SK-N-SH (cell line): ENCODE results near the gene PLVAP. TPM values are rescaled to one million over a fixed set of nuclear protein-coding genes. Genes with fewer than 3 reads are reported as not detected.

Experiments
- CTCF ChIA-PET: fragments of 300-600, 350-600 bp; formaldehyde crosslinking; extraction: SDS; loops from one replicate; lab custom pipeline; 2021; lab: Yijun Ruan, JAX
- POLR2A ChIA-PET: fragments of 350-600 bp; sonication (Branson Sonifier 250); formaldehyde crosslinking; extraction: SDS; loops from one replicate; lab custom pipeline; 2020; ENCODE audit warnings: antibody characterized with exemption, inconsistent platforms; lab: Yijun Ruan, JAX
- DNase-seq: peaks from one replicate; pipeline ENCODE4 v3.0.0; 2012
- H2AFZ ChIP-seq: fragments of 200-600 bp; sonication (generic); 2 replicates; pipeline ENCODE4 v1.8.1; 2016; ENCODE audit warnings: antibody characterized with exemption, mild to moderate bottlenecking, low read depth
- H3F3A ChIP-seq: fragments of 200-600 bp; sonication (generic); replicated peaks from 2 replicates; pipeline ENCODE3; 2016; ENCODE audit warnings: antibody characterized with exemption, mild to moderate bottlenecking; ENCODE audit not compliant: insufficient read depth
- H3K27ac ChIP-seq, 2 experiments: fragments of 200-500 bp in 1 of 2; fragments of 200-600 bp in 1 of 2; sonication (Bioruptor generic) in 1 of 2; sonication (generic), shearing (Covaris generic) in 1 of 2; 2 replicates each; pipeline versions ENCODE4 v1.5.1 to v1.6.1; 2014 to 2016; ENCODE audit warnings: low read depth in 2 of 2, inconsistent platforms in 1 of 2, low read length in 1 of 2, mild to moderate bottlenecking in 1 of 2, mixed read lengths in 1 of 2
- H3K27me3 ChIP-seq: fragments of 200-600 bp; sonication (generic), shearing (Covaris generic); 2 replicates; pipeline ENCODE4 v1.6.1; 2016; ENCODE audit warnings: mixed run types; ENCODE audit not compliant: insufficient read depth
- H3K36me3 ChIP-seq, 2 experiments: fragments of 200-500 bp in 1 of 2; fragments of 200-600 bp in 1 of 2; sonication (Bioruptor generic) in 1 of 2; sonication (generic) in 1 of 2; replicated peaks in 1 of 2; 2 replicates each; pipeline versions ENCODE3 to v1.5.1; 2014 to 2016; ENCODE audit warnings: low read length in 1 of 2, mild to moderate bottlenecking in 1 of 2; ENCODE audit not compliant: insufficient read depth in 2 of 2, control insufficient read depth in 1 of 2
- H3K4me1 ChIP-seq, 2 experiments: fragments of 200-500 bp in 1 of 2; fragments of 200-600 bp in 1 of 2; sonication (Bioruptor generic) in 1 of 2; sonication (generic), shearing (Covaris generic) in 1 of 2; 2 replicates each; pipeline versions ENCODE4 v1.5.1 to v1.6.1; 2014 to 2016; ENCODE audit warnings: low read depth in 1 of 2, low read length in 1 of 2, mixed run types in 1 of 2; ENCODE audit not compliant: insufficient read depth in 2 of 2, control insufficient read depth in 1 of 2
- H3K4me2 ChIP-seq: fragments of 200-600 bp; sonication (generic), shearing (Covaris generic); 2 replicates; pipeline ENCODE4 v1.6.1; 2017; ENCODE audit warnings: mixed run types
- H3K4me3 ChIP-seq, 2 experiments: fragments of 200-500 bp in 1 of 2; fragments of 200-600 bp in 1 of 2; sonication (Bioruptor generic) in 1 of 2; sonication (generic), shearing (Covaris generic) in 1 of 2; 2 replicates each; pipeline versions ENCODE4 v1.5.1 to v1.8.1; 2014 to 2016; ENCODE audit warnings: low read depth in 2 of 2, inconsistent platforms in 1 of 2, low read length in 1 of 2, mild to moderate bottlenecking in 1 of 2, mixed read lengths in 1 of 2, moderate library complexity in 1 of 2
- H3K79me2 ChIP-seq: fragments of 200-600 bp; sonication (generic); 2 replicates; pipeline ENCODE4 v1.8.1; 2017; ENCODE audit warnings: mild to moderate bottlenecking; ENCODE audit not compliant: insufficient read depth
- H3K9ac ChIP-seq: fragments of 200-600 bp; sonication (generic); 2 replicates; pipeline ENCODE4 v1.6.1; 2017; ENCODE audit warnings: mixed run types
- H3K9me2 ChIP-seq: fragments of 200-600 bp; sonication (generic); 2 replicates; pipeline ENCODE4 v1.6.1; 2017; ENCODE audit warnings: mixed run types
- H3K9me3 ChIP-seq: fragments of 200-600 bp; sonication (generic); 2 replicates; pipeline ENCODE4 v1.6.1; 2017; ENCODE audit warnings: mixed run types, mild to moderate bottlenecking, moderate library complexity
- H4K20me1 ChIP-seq: fragments of 200-600 bp; sonication (generic); 2 replicates; pipeline ENCODE4 v1.6.1; 2017; ENCODE audit warnings: mild to moderate bottlenecking, mixed run types; ENCODE audit not compliant: insufficient read depth
- CTCF ChIP-seq: fragments of 200-600 bp; sonication (generic); IDR thresholded peaks from 2 replicates; pipeline ENCODE4 v1.6.1; 2017; ENCODE audit warnings: antibody characterized with exemption, mild to moderate bottlenecking, moderate library complexity
- FOSL2 ChIP-seq: IDR thresholded peaks from 2 replicates; pipeline ENCODE4 v1.4.0; 2012; ENCODE audit warnings: low read depth, mild to moderate bottlenecking, moderate library complexity, borderline replicate concordance
- FOXJ3 ChIP-seq: sonication (generic); formaldehyde crosslinking; IDR thresholded peaks from 2 replicates; pipeline ENCODE4 v1.5.1; 2020; ENCODE audit warnings: mild to moderate bottlenecking, missing genetic modification reagents
- FOXM1 ChIP-seq: IDR thresholded peaks from 2 replicates; pipeline ENCODE4 v1.4.0; 2012; ENCODE audit warnings: low read depth, mild to moderate bottlenecking
- GABPA ChIP-seq: IDR thresholded peaks from 2 replicates; pipeline ENCODE4 v1.4.0; 2012; ENCODE audit warnings: low read depth, mild to moderate bottlenecking
- IRF3 ChIP-seq: fragments of 150-350 bp; IDR thresholded peaks from 2 replicates; pipeline ENCODE4 v1.6.1; 2016; ENCODE audit warnings: mild to moderate bottlenecking, low read depth, low read length
- MAX ChIP-seq: IDR thresholded peaks from 2 replicates; pipeline ENCODE4 v1.4.0; 2012; ENCODE audit warnings: low read depth
- MEF2A ChIP-seq: IDR thresholded peaks from 2 replicates; pipeline ENCODE4 v1.4.0; 2012; ENCODE audit warnings: low read depth, borderline replicate concordance
- NFIC ChIP-seq: IDR thresholded peaks from 2 replicates; pipeline ENCODE4 v1.4.0; 2012; ENCODE audit warnings: borderline replicate concordance
- NRF1 ChIP-seq: IDR thresholded peaks from 2 replicates; pipeline ENCODE4 v1.6.1; 2012; ENCODE audit warnings: low read depth, mild to moderate bottlenecking, low read length
- POLR2AphosphoS5 ChIP-seq: IDR thresholded peaks from 2 replicates; pipeline ENCODE4 v1.6.1; 2012; ENCODE audit warnings: low read depth, low read length
- RCOR1 ChIP-seq: fragments of 150-350 bp; IDR thresholded peaks from 2 replicates; pipeline ENCODE4 v1.6.1; 2017; ENCODE audit warnings: antibody characterized with exemption, low read length
- REST ChIP-seq: IDR thresholded peaks from 2 replicates; pipeline ENCODE4 v1.6.1; 2012; ENCODE audit warnings: mild to moderate bottlenecking, low read depth, low read length, moderate library complexity
- RXRA ChIP-seq: IDR thresholded peaks from 2 replicates; pipeline ENCODE4 v1.4.0; 2012; ENCODE audit warnings: low read depth, mild to moderate bottlenecking, borderline replicate concordance
- USF1 ChIP-seq: IDR thresholded peaks from 2 replicates; pipeline ENCODE4 v1.4.0; 2012; ENCODE audit warnings: low read depth, borderline replicate concordance
- USF2 ChIP-seq: fragments of 150-350 bp; IDR thresholded peaks from 2 replicates; pipeline ENCODE4 v1.6.1; 2017; ENCODE audit warnings: antibody characterized with exemption, low read length, low read depth, borderline replicate concordance
- ZBTB33 ChIP-seq: IDR thresholded peaks from 2 replicates; pipeline ENCODE4 v1.4.0; 2012; ENCODE audit warnings: low read depth, borderline replicate concordance
- WGBS: methylation state at CpG from one replicate; pipeline ENCODE4 v1.1.6; 2017; ENCODE audit warnings: low lambda C conversion rate; 5-methylcytosine and 5-hydroxymethylcytosine counted together
- polyA plus RNA-seq, 3 experiments: library from polyadenylated mRNA; depleted of rRNA; stranded (reverse); fragments of >200 nt; gene quantifications; 2 replicates each; pipeline ENCODE4 v1.2.3, GENCODE V29; 2012

The PLVAP gene
- polyA plus RNA-seq, 1 of the 3 experiments (the other 2 are of a cell fraction): not detected

- Histone ChIP-seq H2AFZ (no peak overlapping the region), H4K20me1 (no peaks in the 10 kb centered on the region), H3K4me1 (peaks cover 0 to 16% of the 10 kb centered on the region in 2 experiments; a peak in 1 of 4 replicates), H3K9ac (no peak overlapping the region), H3K27ac (no peak overlapping the region), H3K36me3 (peaks cover 0 to 9% of the 10 kb centered on the region in 2 experiments), H3K9me2 (no peaks in the 10 kb centered on the region), H3F3A (peaks cover 2% of the 10 kb centered on the region), H3K9me3 (no peaks in the 10 kb centered on the region), H3K27me3 (no peaks in the 10 kb centered on the region), H3K4me2 (no peak overlapping the region), H3K4me3 (no peak overlapping the region), H3K79me2 (no peaks in the 10 kb centered on the region)
- ChIA-PET POLR2A (interaction anchor here (0.8 to 1.3 kb wide), 2 partner anchors 18 to 21 kb away, joined by 3 to 4 read pairs; partner anchors contain the start of gene DDA1), CTCF (interaction anchor here (1.2 kb wide), 1 partner anchor 55 kb away, joined by 5 read pairs; no protein-coding TSS in a partner anchor)
- DNase-seq: no peak
- WGBS: 88% methylated on average over 18 of the region's 24 CpGs
- TF ChIP-seq GABPA (no peak), RXRA (no peak), MEF2A (no peak), REST (no peak), NFIC (no peak), ZBTB33 (no peak), RCOR1 (no peak), FOXJ3 (CRISPR knock-in tag) (no peak), CTCF (no peak), USF1 (no peak), POLR2AphosphoS5 (no peak), NRF1 (no peak), FOSL2 (no peak), FOXM1 (no peak), USF2 (no peak), MAX (no peak), IRF3 (no peak)
These were observed 46.7 kb downstream of the PLVAP start for GRCh38 chr19:17330262-17331044.
